Osteocyte (in vitro differentiated cells): ENCODE measurements around the gene ITGA7. TPM values are rescaled to one million over a fixed set of nuclear protein-coding genes. Genes with fewer than 3 reads are reported as not detected.

Experiments
- DNase-seq: peaks from one replicate; pipeline ENCODE4 v3.0.0; 2021; ENCODE audit warnings: mixed read lengths; ENCODE audit not compliant: unreplicated experiment; ENCODE audit errors: extremely low spot score
- H3K27ac Mint-ChIP-seq: one replicate; pipeline ENCODE4 v1.8.0; 2021; ENCODE audit warnings: mild to moderate bottlenecking, mixed read lengths; ENCODE audit not compliant: unreplicated experiment
- H3K27me3 Mint-ChIP-seq: one replicate; pipeline ENCODE4 v1.8.0; 2021; ENCODE audit warnings: mixed read lengths; ENCODE audit not compliant: unreplicated experiment
- H3K36me3 Mint-ChIP-seq: one replicate; pipeline ENCODE4 v1.8.0; 2021; ENCODE audit warnings: mixed read lengths; ENCODE audit not compliant: unreplicated experiment
- H3K4me1 Mint-ChIP-seq: one replicate; pipeline ENCODE4 v1.8.0; 2021; ENCODE audit warnings: mixed read lengths; ENCODE audit not compliant: unreplicated experiment
- H3K4me3 Mint-ChIP-seq: one replicate; pipeline ENCODE4 v1.8.0; 2021; ENCODE audit warnings: mild to moderate bottlenecking, moderate library complexity, mixed read lengths; ENCODE audit not compliant: unreplicated experiment
- H3K9me3 Mint-ChIP-seq: one replicate; pipeline ENCODE4 v1.8.0; 2021; ENCODE audit warnings: mixed read lengths; ENCODE audit not compliant: unreplicated experiment
- CTCF ChIP-seq: fragments of 200-600 bp; sonication (generic); IDR thresholded peaks from 2 replicates; pipeline ENCODE4 v1.5.0; 2021; ENCODE audit warnings: antibody characterized with exemption, mild to moderate bottlenecking, moderate library complexity
- total RNA-seq: library from RNA; stranded (reverse); gene quantifications from 2 replicates; pipeline ENCODE4 v1.2.1, GENCODE V29; 2021

ITGA7 gene
- total RNA-seq, 1 donor from 2014 or later, result 5.7 TPM

- Mint-ChIP-seq H3K9me3 (no peaks in the 10 kb centered on the region), H3K27ac (no peak overlapping the region), H3K27me3 (peaks cover 37% of the 10 kb centered on the region), H3K36me3 (no peaks in the 10 kb centered on the region), H3K4me1 (peaks cover 4% of the 10 kb centered on the region), H3K4me3 (no peak overlapping the region)
- no peak for DNase-seq
- no peak for TF ChIP-seq CTCF
Measured at GRCh38 chr12:55664826-55665225, 42.9 kb downstream of the ITGA7 start.

- Mint-ChIP-seq H3K4me3 (no peak overlapping the region), H3K27me3 (peaks cover 46% of the 10 kb centered on the region), H3K9me3 (no peaks in the 10 kb centered on the region), H3K4me1 (peaks cover 4% of the 10 kb centered on the region), H3K36me3 (no peaks in the 10 kb centered on the region), H3K27ac (no peak overlapping the region)
- DNase-seq, result no peak
- TF ChIP-seq CTCF, result no peak
Measured at GRCh38 chr12:55663391-55663790, 44.3 kb downstream of the ITGA7 start.

GRCh38 chr12:55659486-55660385 lies 48.0 kb downstream of the ITGA7 start:
- H3K9me3 Mint-ChIP-seq, result no peaks in the 10 kb centered on the region
- peaks cover 63% of the 10 kb centered on the region for H3K27me3 Mint-ChIP-seq
- no peak overlapping the region for H3K4me3 Mint-ChIP-seq
- no peaks in the 10 kb centered on the region for H3K36me3 Mint-ChIP-seq
- H3K4me1 Mint-ChIP-seq, result peaks cover 4% of the 10 kb centered on the region
- peak; percentile 60 for TF ChIP-seq CTCF
- no peak overlapping the region for H3K27ac Mint-ChIP-seq
- DNase-seq, result no peak

- Mint-ChIP-seq H3K27ac (no peak overlapping the region), H3K4me1 (peaks cover 3% of the 10 kb centered on the region), H3K9me3 (no peaks in the 10 kb centered on the region), H3K27me3 (peaks cover 55% of the 10 kb centered on the region), H3K36me3 (no peaks in the 10 kb centered on the region), H3K4me3 (no peak overlapping the region)
- TF ChIP-seq CTCF, result no peak
- DNase-seq, result no peak
Measured at GRCh38 chr12:55658635-55659391, 48.9 kb downstream of the ITGA7 start.

GRCh38 chr12:55658212-55658611 lies 49.5 kb downstream of the ITGA7 start:
- TF ChIP-seq CTCF, result no peak
- Mint-ChIP-seq H3K27me3 (peaks cover 54% of the 10 kb centered on the region), H3K9me3 (no peaks in the 10 kb centered on the region), H3K36me3 (no peaks in the 10 kb centered on the region), H3K4me3 (no peak overlapping the region), H3K4me1 (no peaks in the 10 kb centered on the region), H3K27ac (no peak overlapping the region)
- no peak for DNase-seq
